ENCODE data around the gene BHLHE23.

BHLHE23 gene

GRCh38 chr20:62971950-62972844 is 34.6 kb downstream of the BHLHE23 start:
- peak overlapping the region; percentile 24 for H3K4me3 ChIP-seq (replicated peaks; ENCODE audit: low read depth, low read length)
- peak; percentile 81 for DNase-seq (ENCODE audit: low read depth)
- TF ChIP-seq CTCF (IDR thresholded peaks at IDR 0.05; ENCODE audit: low read length, missing control alignments) = peak; percentile 87

- TF ChIP-seq CTCF (IDR thresholded peaks at IDR 0.05; ENCODE audit: low read length, missing control alignments) = no peak
- no peak for DNase-seq (ENCODE audit: low read depth)
- no peak overlapping the region for H3K4me3 ChIP-seq (replicated peaks; ENCODE audit: low read depth, low read length)
Observed at GRCh38 chr20:62971211-62971949, 35.4 kb downstream of the BHLHE23 start.

GRCh38 chr20:62970307-62971210 is 36.2 kb downstream of the BHLHE23 start:
- H3K4me3 ChIP-seq (replicated peaks; ENCODE audit: low read depth, low read length) = no peak overlapping the region
- TF ChIP-seq CTCF (IDR thresholded peaks at IDR 0.05; ENCODE audit: low read length, missing control alignments) = no peak
- DNase-seq (ENCODE audit: low read depth) = no peak

- no peak for TF ChIP-seq CTCF (IDR thresholded peaks at IDR 0.05; ENCODE audit: low read length, missing control alignments)
- no peak overlapping the region for H3K4me3 ChIP-seq (replicated peaks; ENCODE audit: low read depth, low read length)
- no peak for DNase-seq (ENCODE audit: low read depth)
Observed at GRCh38 chr20:62969939-62970306, 36.8 kb downstream of the BHLHE23 start.

- DNase-seq (ENCODE audit: low read depth) = no peak
- TF ChIP-seq CTCF (IDR thresholded peaks at IDR 0.05; ENCODE audit: low read length, missing control alignments) = no peak
- no peak overlapping the region for H3K4me3 ChIP-seq (replicated peaks; ENCODE audit: low read depth, low read length)
Observed at GRCh38 chr20:62969179-62969760, 37.5 kb downstream of the BHLHE23 start.

All from fibroblast of pulmonary artery (primary cell).